Stimulated activated memory B cell treated with anti-CD40 and anti-IgM and Interleukin-4, amounts not matched to agents 10 μg/mL and 1 μg/mL and 100 μg/mL, for 72 hours (primary cell): ENCODE measurements around the gene ZNF709.
"Not testable (repeated sequence)": the region's sequence is repeated elsewhere in the genome, so short reads cannot be mapped to it uniquely, and the experiment has no call there.

Experiments
- ATAC-seq: fragments of 150-1000 bp; cut with Tn5 transposase; 2 replicates; pipeline ENCODE4 v1.10.0; 2021
- H3K27ac Mint-ChIP-seq: one replicate; pipeline ENCODE4 v1.8.0; 2022; ENCODE audit warnings: mild to moderate bottlenecking, mixed read lengths
- H3K27me3 Mint-ChIP-seq: one replicate; pipeline ENCODE4 v1.8.0; 2022; ENCODE audit warnings: mixed read lengths
- H3K36me3 Mint-ChIP-seq: one replicate; pipeline ENCODE4 v1.8.0; 2022; ENCODE audit warnings: mixed read lengths
- H3K4me1 Mint-ChIP-seq: one replicate; pipeline ENCODE4 v1.8.0; 2022; ENCODE audit warnings: mixed read lengths
- H3K4me3 Mint-ChIP-seq: one replicate; pipeline ENCODE4 v1.8.0; 2022; ENCODE audit warnings: mild to moderate bottlenecking, moderate library complexity, mixed read lengths
- H3K9me3 Mint-ChIP-seq: one replicate; pipeline ENCODE4 v1.8.0; 2022; ENCODE audit warnings: mixed read lengths

The ZNF709 gene

DNA sequence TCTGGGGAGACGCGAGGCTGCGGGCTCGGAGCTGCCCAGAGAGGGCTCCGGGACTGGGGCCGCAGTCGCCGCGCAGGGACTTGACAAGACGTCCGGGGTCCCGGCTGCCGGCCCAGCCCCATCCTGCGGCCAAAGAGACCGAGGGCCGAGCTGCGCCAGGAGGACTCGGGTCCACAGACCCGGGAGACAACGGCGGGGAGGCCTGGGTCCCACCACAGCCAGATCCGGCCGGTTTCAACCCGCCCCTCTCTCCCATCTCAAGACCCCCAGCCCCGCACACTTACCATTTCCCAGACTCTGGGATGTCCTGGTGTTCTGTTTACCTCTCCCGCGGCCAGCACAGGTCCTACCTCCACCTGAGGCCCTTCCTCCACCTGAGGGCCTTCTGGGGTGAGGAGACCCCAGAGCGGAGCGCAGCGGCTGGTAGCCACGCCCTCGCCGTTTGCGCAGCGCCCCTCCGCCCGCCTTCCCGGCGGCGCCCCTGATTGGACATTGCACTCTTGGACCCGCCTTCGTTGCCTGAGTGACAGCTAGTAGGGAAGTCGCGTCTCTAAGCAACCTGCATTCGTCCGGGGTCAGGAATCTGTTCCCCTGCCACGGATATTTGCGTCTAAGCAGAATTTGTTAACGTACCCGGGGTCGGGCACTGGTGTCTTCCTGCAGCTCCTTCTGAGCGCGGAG lies at the start of gene ZNF709:
Gene ZNF709, minus strand, starts transcription at position 446 of the 681 bp plus-strand sequence. Its CDS starts 159 bp downstream, at position 287.
- Mint-ChIP-seq H3K36me3 (no peaks in the 10 kb centered on the region), H3K4me1 (peaks cover 38% of the 10 kb centered on the region), H3K27me3 (no peaks in the 10 kb centered on the region), H3K9me3 (no peaks in the 10 kb centered on the region), H3K4me3 (peak within 1 kb of the TSS; percentile 93), H3K27ac (peak within 1 kb of the TSS; percentile 73)
- ATAC-seq: peak; percentile 97

- H3K9me3 Mint-ChIP-seq: peaks cover 33% of the 10 kb centered on the region
- peaks cover 94% of the 10 kb centered on the region for H3K36me3 Mint-ChIP-seq
- no peaks in the 10 kb centered on the region for H3K27me3 Mint-ChIP-seq
- no peak overlapping the region for H3K4me3 Mint-ChIP-seq
- ATAC-seq: no peak
- H3K4me1 Mint-ChIP-seq: no peaks in the 10 kb centered on the region
- H3K27ac Mint-ChIP-seq: no peak overlapping the region
These were observed 42.6 kb upstream of the ZNF709 start for GRCh38 chr19:12527034-12527836.

DNA sequence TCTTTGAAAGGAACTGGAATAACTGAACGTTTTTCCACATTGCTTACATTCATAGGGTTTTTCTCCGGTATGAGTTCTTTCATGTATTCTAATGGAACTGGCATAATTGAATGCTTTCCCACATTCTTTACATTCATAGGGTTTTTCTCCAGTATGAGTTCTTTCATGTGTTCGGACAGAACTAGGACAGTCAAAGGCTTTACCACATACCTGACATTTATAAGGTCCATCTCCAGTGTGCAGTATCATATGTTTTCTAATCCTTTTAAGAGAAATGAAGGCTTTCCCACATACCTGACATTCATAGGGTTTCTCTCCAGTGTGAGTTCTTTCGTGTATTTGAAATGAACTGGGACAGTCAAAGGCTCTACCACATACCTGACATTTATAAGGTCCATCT lies 41.9 kb upstream of the ZNF709 start:
- ATAC-seq: no peak
- no peaks in the 10 kb centered on the region for H3K4me1 Mint-ChIP-seq
- no peak overlapping the region for H3K4me3 Mint-ChIP-seq
- H3K9me3 Mint-ChIP-seq: peaks cover 33% of the 10 kb centered on the region
- H3K36me3 Mint-ChIP-seq: peaks cover 94% of the 10 kb centered on the region
- H3K27me3 Mint-ChIP-seq: no peaks in the 10 kb centered on the region
- no peak overlapping the region for H3K27ac Mint-ChIP-seq

DNA sequence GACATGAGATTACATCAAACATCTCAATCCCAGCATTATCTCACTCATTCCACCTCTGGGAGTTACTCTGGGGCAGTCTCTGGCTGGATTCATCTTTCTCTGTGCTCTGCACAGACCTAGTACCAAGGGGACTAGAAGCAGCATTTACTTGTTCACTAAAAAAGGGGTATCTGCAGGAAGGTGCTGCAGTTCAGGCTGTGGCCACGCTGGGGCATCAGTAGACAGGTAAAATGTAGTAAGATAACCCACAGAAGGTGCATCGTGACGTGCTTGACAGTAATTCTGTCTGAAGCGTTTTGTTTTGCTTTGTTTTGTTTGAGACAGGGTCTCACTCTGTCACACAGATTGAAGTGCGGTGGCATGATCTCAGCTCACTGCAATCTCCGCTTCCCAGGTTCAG lies 37.4 kb upstream of the ZNF709 start:
- Mint-ChIP-seq H3K36me3 (peaks cover 87% of the 10 kb centered on the region), H3K27me3 (no peaks in the 10 kb centered on the region), H3K4me1 (no peaks in the 10 kb centered on the region), H3K27ac (no peak overlapping the region), H3K9me3 (peaks cover 35% of the 10 kb centered on the region), H3K4me3 (no peak overlapping the region)
- no peak for ATAC-seq

- Mint-ChIP-seq H3K4me1 (no peaks in the 10 kb centered on the region), H3K9me3 (peaks cover 12% of the 10 kb centered on the region), H3K27me3 (no peaks in the 10 kb centered on the region), H3K36me3 (peaks cover 22% of the 10 kb centered on the region), H3K27ac (no peak overlapping the region), H3K4me3 (no peak overlapping the region)
- ATAC-seq: no peak
These were observed 29.0 kb upstream of the ZNF709 start for GRCh38 chr19:12513531-12514061.

- ATAC-seq: no peak
- Mint-ChIP-seq H3K4me1 (peaks cover 23% of the 10 kb centered on the region), H3K27me3 (no peaks in the 10 kb centered on the region), H3K9me3 (no peaks in the 10 kb centered on the region), H3K36me3 (no peaks in the 10 kb centered on the region), H3K4me3 (no peak overlapping the region), H3K27ac (no peak overlapping the region)
These were observed 12.4 kb upstream of the ZNF709 start for GRCh38 chr19:12497032-12497431.

DNA sequence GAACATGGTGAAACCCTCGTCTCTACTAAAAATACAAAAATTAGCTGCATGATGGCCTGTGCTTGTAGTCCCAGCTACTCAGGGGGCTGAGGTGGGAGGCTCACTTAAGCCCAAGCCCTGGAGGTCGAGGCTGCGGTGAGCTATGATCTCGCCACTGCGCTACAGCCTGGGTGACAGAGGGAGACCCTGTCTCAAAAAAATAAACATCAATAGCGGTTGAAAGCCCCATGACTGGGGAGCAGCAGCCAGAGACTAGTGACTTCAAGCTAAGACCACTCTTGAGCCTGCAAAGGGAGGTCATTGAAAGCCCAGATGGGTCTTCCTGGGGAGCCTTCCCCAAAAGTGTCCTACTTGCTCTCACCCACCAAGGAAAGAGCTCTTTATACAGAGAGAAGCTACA lies 11.9 kb upstream of the ZNF709 start:
- H3K36me3 Mint-ChIP-seq: no peaks in the 10 kb centered on the region
- H3K27ac Mint-ChIP-seq: peak overlapping the region; percentile 78
- H3K27me3 Mint-ChIP-seq: no peaks in the 10 kb centered on the region
- H3K9me3 Mint-ChIP-seq: no peaks in the 10 kb centered on the region
- peaks cover 23% of the 10 kb centered on the region for H3K4me1 Mint-ChIP-seq
- peak overlapping the region; percentile 84 for H3K4me3 Mint-ChIP-seq
- ATAC-seq: no peak

DNA sequence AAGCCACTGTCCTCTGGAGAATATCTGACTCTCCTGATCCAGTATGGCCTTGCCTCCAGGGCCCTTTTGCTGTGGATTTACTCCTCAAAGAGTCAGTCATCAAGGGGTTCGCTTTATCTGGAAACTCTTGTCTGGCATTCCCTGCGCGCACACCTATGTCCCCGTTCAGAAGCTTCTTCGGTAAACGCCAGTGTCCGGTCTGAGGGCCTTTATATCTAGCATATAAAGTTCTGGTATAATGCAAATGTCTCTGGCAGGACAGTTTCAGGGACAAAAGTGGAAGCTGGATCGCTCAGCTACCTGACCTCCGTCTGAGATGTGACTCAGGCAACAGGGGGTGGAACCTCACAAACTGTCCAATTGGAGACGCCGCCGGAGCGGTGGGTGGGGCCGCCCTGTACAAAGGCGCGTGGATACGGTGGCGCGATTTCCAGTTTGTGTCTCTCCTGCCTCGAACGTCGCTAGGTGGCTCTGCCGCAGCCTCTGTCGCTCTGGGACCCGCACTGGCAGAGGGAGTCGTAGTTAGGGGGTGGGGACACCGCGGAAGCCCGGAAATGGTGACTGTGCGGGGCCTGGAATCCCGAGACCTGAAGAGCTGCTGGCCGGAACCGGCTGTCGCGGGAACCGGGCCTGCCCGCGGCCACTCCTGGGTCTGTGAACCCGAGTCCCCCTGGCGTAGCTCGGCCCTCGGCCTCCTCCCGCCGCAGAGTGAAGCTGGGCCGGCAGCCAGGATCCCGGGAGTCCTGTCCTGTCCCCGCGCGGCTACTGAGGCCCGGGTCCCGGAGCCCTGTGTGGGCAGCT lies 10.6 kb upstream of the ZNF709 start:
- no peaks in the 10 kb centered on the region for H3K27me3 Mint-ChIP-seq
- H3K4me3 Mint-ChIP-seq: peak overlapping the region; percentile 84
- H3K27ac Mint-ChIP-seq: peak overlapping the region; percentile 78
- H3K4me1 Mint-ChIP-seq: peaks cover 23% of the 10 kb centered on the region
- ATAC-seq: peak; percentile 100
- H3K36me3 Mint-ChIP-seq: no peaks in the 10 kb centered on the region
- H3K9me3 Mint-ChIP-seq: no peaks in the 10 kb centered on the region

DNA sequence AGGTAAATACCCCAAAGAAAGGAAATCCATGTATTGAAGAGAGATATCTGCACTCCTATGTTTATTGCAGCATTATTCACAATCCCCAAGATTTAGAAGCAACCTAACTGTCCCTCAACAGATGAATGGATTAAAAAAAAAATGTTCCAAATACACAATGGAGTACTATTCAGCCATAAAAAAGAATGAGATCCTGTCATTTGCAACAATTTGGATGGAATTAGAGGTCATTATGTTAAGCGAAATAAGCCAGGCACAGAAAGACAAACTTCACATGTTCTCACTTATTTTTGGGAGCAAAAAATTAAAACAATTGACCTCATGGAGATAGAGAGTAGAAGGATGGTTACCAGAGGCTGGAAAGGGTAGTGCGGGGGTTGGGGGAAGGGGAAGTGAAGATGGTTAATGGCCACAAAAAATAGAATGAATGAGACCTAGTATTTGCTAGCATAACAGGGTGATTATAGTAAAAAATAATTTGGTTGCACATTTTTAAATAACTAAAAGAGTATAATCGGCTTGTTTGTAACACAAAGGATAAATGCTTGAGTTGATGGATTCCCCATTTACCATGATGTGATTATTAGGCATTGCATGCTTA lies 9.7 kb upstream of the ZNF709 start:
- Mint-ChIP-seq H3K4me1 (peaks cover 23% of the 10 kb centered on the region), H3K27ac (peak overlapping the region; percentile 78), H3K9me3 (no peaks in the 10 kb centered on the region), H3K27me3 (no peaks in the 10 kb centered on the region), H3K4me3 (peak overlapping the region; percentile 58), H3K36me3 (no peaks in the 10 kb centered on the region)
- no peak for ATAC-seq

GRCh38 chr19:12486265-12486783 lies 1.7 kb upstream of the ZNF709 start:
- not testable (repeated sequence) for H3K9me3 Mint-ChIP-seq, H3K4me3 Mint-ChIP-seq, H3K27me3 Mint-ChIP-seq, H3K27ac Mint-ChIP-seq, H3K36me3 Mint-ChIP-seq, ATAC-seq
- peaks cover 35% of the 10 kb centered on the region for H3K4me1 Mint-ChIP-seq

GRCh38 chr19:12485571-12485970 lies 955 bp upstream of the ZNF709 start:
- H3K9me3 Mint-ChIP-seq: no peaks in the 10 kb centered on the region
- H3K4me1 Mint-ChIP-seq: peaks cover 38% of the 10 kb centered on the region
- no peaks in the 10 kb centered on the region for H3K36me3 Mint-ChIP-seq
- H3K27me3 Mint-ChIP-seq: no peaks in the 10 kb centered on the region
- no peak overlapping the region for H3K4me3 Mint-ChIP-seq
- no peak overlapping the region for H3K27ac Mint-ChIP-seq
- no peak for ATAC-seq

DNA sequence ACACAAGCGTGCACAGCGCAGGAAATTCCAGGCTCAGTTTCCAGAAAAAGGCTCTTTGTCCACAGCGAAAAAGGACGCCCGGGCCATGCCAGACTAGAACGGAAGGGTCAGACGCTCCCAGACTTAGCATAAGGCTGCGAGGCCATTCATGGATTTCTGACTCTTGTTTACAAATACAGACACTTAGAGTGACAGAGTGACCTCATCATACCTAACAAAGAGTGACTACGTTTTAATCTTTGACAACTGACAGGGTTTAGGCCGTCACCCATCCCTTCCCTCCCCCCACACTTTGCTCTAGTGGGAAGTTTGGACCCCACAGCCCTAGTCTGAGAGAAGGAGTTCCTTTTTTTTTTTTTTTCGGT lies 418 bp upstream of the ZNF709 start:
- no peaks in the 10 kb centered on the region for H3K36me3 Mint-ChIP-seq
- ATAC-seq: no peak
- H3K27ac Mint-ChIP-seq: peak overlapping the region; percentile 73
- H3K9me3 Mint-ChIP-seq: no peaks in the 10 kb centered on the region
- peaks cover 38% of the 10 kb centered on the region for H3K4me1 Mint-ChIP-seq
- H3K4me3 Mint-ChIP-seq: peak overlapping the region; percentile 93
- H3K27me3 Mint-ChIP-seq: no peaks in the 10 kb centered on the region

DNA sequence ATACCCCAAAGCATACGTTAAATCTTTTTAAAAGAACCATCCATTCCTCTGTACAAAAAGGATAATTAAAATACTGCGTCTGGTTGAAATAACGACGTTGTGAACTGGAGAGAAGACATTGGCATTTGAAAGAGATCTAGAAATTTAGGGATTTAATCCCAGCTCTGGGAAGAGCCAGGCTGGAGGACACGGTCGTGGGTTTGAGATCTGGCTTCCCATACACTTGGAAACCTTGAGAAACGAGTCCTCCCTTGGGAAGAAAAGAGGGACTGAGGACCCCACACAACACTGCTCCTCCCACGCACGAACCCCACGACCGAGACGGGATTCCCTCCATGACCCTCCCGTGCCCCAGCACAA lies 625 bp downstream of the ZNF709 start:
- H3K27ac Mint-ChIP-seq: peak overlapping the region; percentile 73
- H3K4me1 Mint-ChIP-seq: peaks cover 38% of the 10 kb centered on the region
- H3K4me3 Mint-ChIP-seq: peak overlapping the region; percentile 93
- H3K27me3 Mint-ChIP-seq: no peaks in the 10 kb centered on the region
- no peaks in the 10 kb centered on the region for H3K36me3 Mint-ChIP-seq
- H3K9me3 Mint-ChIP-seq: no peaks in the 10 kb centered on the region
- no peak for ATAC-seq

DNA sequence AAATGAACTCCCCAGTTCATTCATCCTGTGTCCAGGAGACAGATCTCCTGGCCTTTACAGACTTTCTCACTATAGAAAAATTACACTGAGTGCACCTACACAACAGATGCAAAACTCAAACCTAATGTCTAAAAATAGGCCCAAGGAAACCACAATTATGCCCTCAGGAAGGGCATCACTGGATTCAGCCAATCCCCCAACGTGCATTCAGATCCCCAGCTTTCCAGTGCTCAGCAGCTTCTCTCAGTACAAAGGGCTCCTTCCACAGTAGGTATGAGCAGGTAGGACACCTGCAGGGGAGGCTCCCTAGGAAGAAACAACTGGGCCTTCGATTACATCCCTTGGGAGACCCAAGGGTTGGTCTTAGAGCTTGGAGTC lies 2.1 kb downstream of the ZNF709 start:
- ATAC-seq: peak; percentile 25
- peaks cover 52% of the 10 kb centered on the region for H3K4me1 Mint-ChIP-seq
- H3K4me3 Mint-ChIP-seq: peak overlapping the region; percentile 30
- H3K9me3 Mint-ChIP-seq: no peaks in the 10 kb centered on the region
- H3K27ac Mint-ChIP-seq: peak overlapping the region; percentile 90
- no peaks in the 10 kb centered on the region for H3K27me3 Mint-ChIP-seq
- no peaks in the 10 kb centered on the region for H3K36me3 Mint-ChIP-seq
